ENCODE results near the gene ZNF621.

The ZNF621 gene

DNA sequence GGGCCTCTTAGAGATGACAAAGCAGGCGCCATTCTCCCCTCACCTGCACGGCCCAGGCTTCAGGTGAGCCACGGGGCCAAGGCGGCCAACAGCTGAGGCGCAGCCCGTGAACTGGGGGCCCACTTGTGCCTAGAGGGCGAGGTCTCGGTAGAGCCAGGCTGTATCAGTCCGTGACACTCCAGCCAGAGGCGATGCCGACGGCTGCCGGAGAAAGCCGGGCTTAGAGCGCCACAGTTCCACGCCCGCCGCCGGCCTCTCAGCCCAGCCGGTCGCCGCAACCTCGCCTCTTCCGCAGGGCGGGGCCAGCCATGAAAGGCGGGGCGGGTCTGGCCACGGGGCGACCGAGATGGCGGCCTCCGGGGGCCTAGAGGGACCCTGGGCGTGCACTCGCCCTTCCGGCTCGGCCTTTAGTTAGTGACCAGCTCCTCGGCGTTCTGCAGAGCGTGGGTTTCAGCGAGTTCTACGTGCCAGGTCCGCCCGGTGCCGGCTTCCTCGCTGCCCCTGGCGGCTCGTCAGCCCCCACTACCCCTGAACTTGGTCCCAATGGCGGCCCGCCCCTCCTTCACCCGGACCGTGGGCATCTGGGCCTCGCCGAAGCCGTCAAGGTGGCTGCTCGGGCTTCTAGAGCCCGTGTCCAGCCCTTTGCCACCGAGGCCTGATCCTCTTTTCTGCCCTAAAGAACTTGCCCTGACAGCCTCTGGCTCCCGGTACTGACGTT, at the start of gene ZNF621:
TSS of gene ZNF621 (plus strand) at position 393 of the 718 bp plus-strand sequence. CDS start 881 bp downstream, outside the sequence.
- DNase-seq (ENCODE audit: low spot score): peak; percentile 98

DNA sequence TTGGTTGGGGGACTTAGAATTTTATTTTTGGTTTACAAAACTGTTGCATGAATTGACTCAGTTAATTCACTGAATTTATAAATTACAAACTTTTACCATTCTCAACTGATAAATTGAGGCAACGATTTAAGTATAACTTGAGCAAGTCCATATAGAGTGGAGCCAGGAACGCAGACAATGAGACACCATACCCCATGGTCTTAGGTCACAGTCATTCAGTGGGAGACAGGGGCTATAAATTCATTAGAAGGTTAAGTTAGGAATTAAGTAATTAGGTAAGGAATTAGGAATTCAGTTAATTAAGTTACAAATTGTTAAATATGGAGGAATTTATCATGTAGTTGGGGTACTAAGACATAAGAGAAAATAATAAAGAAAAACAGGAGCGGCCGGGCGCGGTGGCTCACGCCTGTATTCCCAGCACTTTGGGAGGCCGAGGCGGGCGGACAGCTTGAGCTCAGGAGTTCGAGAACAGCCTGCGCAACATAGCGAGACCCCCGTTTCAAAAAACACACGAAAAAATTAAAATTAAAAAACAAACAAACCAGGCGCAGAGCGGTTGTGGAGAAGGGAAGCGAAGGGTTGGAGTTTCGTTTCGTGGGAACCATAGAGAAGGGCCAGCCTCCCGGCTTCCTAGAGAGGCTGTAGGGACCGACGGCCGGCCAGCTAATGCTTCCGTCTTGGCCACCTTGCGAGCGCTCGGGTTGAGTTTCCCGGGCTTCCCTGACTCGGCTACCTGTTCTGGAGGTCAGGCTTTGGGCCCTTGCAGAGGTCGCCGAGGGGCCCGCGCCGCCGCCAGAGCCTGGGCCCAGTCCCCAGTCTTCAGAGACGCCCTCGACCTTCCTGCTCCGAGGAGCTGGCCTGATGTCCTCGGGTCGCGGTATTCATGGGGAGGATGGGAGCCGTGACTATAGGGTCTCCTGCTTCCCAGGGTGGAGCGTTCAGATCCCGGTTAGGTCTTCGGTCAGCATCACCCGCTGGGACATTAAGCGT, 48.0 kb upstream of the ZNF621 start, which contains the start of gene ZNF619:
TSS of gene ZNF619 (plus strand) at position 645 of the 993 bp plus-strand sequence. CDS start 858 bp downstream, outside the sequence.
- peak; percentile 89 for DNase-seq (ENCODE audit: low spot score)

GRCh38 chr3:40477666-40478065, 47.1 kb upstream of the ZNF621 start:
- DNase-seq (ENCODE audit: low spot score): peak; percentile 16

GRCh38 chr3:40487172-40487571, 37.6 kb upstream of the ZNF621 start:
- no peak for DNase-seq (ENCODE audit: low spot score)

GRCh38 chr3:40490916-40491315, 33.8 kb upstream of the ZNF621 start:
- DNase-seq (ENCODE audit: low spot score): no peak

DNA sequence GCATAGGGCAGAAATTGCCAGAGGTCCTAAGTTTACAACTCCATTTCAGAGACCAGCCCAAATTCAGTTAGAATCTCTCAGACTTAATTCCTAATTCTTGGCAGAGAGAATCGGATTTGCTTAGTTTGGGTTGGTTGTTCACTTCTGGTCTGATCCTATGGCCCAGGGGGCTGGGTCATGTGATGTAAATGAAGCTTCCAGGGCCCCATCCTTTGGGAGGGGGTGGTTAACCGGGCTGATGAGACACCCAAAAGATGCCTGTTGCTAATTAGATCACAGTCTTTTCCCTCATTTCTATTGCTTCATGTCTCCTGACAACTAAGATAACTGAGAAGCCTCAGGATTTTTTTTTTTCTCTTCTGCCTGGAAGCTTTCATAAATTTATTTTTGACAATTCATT, 30.1 kb upstream of the ZNF621 start:
- DNase-seq (ENCODE audit: low spot score): peak; percentile 16

GRCh38 chr3:40497288-40497687, 27.5 kb upstream of the ZNF621 start:
- DNase-seq (ENCODE audit: low spot score): no peak

DNA sequence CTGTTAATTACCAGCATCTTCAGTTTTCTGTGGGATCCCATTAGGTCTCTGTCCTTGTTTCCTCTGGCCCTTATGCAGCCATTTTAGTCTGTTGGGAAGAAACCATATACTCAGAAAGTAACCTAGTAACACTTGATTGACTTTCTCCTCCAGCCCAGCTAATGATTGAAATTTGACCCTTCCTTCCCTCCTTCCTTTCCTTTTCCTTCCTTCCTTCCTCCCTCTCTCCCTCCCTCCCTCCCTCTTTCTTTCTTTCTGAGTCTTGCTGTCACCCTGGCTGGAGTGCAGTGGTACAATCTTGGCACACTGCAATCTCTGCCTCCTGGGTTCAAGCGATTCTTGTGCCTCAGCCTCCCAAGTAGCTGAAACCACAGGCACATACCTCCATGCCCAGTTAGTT, 24.8 kb upstream of the ZNF621 start:
- no peak for DNase-seq (ENCODE audit: low spot score)

- no peak for DNase-seq (ENCODE audit: low spot score)
Observed at GRCh38 chr3:40502034-40502433, 22.7 kb upstream of the ZNF621 start.

GRCh38 chr3:40504636-40505430, 19.9 kb upstream of the ZNF621 start:
- DNase-seq (ENCODE audit: low spot score): peak; percentile 85

DNA sequence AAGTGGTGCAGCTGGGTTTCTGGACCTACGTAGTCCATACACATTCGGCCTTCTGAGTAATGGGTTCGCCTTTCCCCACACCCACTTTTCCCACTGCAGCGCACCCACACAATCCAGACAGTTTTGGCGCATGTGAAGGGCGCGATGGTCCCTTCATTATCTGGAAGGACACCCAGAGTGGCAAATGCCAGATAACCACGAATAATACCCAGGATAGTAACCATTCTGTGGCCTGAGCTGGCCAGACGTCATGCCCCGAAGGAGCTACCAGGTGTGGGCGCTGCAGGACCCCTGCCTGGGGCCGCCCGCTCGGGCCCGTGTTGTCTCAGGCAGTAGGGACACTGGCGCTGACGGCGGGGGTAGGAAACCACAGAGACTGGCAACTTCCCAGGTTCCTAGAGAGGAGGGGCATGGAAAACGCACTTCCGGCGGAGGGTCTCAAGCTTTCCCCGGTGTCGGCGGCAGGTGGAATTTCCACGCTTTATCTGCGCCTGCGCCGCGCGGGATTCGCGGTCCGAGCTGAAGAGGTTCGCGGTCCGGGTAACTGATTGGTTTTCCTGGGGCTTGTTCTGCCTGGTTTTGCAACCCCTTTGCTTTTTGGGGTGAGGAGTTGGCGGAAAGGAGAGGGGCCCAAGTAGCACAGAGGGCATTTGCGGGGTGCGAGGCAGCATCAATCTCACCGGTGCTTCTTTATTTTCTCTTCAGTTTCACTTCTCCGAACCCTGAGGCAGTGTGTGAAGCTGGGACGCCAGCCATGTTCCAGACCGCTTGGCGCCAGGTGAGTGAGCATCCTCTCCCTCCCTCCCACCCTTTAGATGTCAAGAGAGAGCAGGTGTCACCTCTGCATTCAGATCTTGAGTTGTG, 18.9 kb upstream of the ZNF621 start, which contains the start of gene ZNF620:
TSS of gene ZNF620 (plus strand) at position 441 of the 864 bp plus-strand sequence. CDS start at position 755, 314 bp downstream.
- DNase-seq (ENCODE audit: low spot score): peak; percentile 48

DNA sequence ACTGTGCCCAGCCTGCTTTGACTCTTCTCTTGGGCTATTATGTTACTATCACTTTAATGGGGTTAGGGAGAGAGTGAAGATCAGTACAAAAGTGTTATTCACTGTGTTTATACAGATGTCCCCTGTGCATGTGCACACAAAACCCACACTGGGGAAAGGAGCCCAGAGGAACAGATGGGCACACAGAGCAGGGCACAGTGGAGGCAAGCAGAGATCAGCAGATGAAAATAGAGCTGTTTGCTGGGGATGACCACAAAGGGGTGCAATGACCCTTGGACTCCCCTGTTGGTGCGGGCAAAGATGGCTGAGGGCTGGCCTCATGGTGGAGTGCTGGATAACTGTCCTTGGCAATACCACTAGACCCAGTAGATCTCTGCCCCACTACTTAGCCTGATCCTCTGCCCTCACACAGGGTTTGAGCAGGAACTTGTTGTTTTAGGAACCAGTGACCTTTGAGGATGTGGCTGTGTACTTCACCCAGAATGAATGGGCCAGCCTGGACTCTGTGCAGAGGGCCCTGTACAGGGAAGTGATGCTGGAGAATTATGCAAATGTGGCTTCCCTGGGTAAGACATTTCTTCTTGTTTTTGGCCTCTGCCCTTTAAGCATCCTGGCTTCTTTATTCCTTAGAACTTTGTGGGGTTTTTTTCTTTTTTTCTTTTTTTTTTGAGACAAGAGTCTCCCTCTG, 13.6 kb upstream of the ZNF621 start:
- DNase-seq (ENCODE audit: low spot score): no peak

DNA sequence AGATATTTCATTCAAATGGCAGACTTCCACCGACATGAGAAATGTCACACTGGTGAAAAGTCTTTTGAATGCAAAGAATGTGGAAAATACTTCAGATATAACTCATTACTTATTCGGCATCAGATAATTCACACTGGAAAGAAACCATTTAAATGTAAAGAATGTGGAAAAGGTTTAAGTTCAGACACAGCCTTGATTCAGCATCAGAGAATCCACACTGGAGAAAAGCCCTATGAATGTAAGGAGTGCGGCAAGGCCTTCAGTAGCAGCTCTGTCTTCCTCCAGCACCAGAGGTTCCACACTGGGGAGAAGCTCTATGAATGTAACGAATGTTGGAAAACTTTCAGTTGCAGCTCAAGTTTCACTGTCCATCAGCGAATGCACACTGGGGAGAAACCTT, 8.6 kb upstream of the ZNF621 start:
- no peak for DNase-seq (ENCODE audit: low spot score)

DNA sequence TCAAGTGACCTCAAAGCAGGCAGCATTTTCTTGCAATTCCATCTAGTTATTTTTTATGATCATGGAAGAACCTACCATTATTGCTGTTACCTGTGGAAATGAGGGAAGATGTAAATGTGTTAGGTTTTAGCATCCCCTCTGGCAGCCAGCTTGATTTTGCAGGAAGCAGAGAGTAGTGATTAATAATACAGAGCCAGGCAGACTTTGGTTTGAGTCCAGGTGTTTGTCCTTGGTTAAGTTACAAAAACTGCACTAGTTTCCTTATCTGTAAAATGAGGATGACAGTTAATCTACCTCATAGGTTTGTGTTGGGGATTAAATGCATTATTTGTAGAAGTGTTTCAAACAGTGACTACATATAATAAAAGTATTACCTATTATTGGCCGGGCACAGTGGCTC, 6.7 kb upstream of the ZNF621 start:
- DNase-seq (ENCODE audit: low spot score): no peak

DNA sequence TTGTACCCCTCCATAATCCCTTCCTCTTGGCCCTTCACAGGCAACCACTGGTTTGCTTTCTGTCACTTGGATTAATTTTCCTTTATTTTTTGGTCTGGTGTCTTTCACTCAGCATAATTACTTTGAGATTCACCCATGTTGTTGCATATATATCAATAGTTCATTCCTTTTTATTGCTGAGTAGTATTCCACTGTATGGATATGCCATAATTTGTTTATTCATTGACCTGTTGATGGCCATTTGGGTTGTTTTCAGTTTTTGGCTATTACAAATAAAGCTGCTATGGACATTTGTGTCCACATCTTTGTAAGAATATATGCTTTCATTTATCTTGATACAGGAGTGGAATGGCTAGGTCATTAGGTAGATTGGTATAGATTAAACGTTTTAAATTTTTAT, 5.9 kb upstream of the ZNF621 start:
- DNase-seq (ENCODE audit: low spot score): no peak

- no peak for DNase-seq (ENCODE audit: low spot score)
Observed at GRCh38 chr3:40521254-40521653, 3.5 kb upstream of the ZNF621 start.

- peak; percentile 12 for DNase-seq (ENCODE audit: low spot score)
Observed at GRCh38 chr3:40523781-40524180, 979 bp upstream of the ZNF621 start.

- DNase-seq (ENCODE audit: low spot score): no peak
Observed at GRCh38 chr3:40524222-40524567, 565 bp upstream of the ZNF621 start.

DNA sequence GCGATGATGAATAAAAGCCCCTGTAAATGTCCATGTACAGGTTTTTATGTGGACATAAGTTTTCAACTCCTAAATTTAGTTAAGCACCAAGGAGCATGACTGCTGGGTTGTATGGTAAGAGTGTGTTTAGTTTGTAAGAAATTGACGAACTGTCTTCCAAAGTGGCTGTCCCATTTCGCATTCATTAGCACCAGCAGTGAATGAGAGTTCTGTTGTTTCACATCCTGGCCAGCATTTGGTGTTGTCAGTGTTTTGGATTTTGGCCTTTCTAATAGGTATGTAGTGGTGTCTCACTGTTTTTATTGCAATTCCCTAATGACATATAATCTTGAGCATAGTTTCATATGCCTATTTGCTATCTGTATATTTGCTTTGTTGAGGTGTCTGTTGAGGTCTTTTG, 3.7 kb downstream of the ZNF621 start:
- no peak for DNase-seq (ENCODE audit: low spot score)

DNA sequence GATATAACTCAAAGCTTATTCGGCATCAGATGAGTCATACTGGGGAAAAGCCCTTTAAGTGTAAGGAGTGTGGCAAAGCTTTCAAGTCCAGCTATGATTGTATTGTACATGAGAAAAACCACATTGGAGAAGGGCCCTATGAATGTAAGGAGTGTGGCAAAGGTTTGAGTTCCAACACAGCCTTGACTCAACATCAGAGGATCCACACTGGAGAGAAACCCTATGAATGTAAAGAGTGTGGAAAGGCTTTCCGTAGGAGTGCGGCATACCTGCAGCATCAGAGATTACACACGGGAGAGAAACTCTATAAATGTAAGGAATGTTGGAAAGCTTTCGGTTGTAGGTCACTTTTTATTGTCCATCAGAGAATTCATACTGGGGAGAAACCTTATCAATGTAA, 7.5 kb downstream of the ZNF621 start:
- DNase-seq (ENCODE audit: low spot score): no peak

All from GM03348 (cell line).